Osteocyte (in vitro differentiated cells): ENCODE measurements around the gene PCDHGB7. TPM values are rescaled to one million over a fixed set of nuclear protein-coding genes. Genes with fewer than 3 reads are reported as not detected.
"Not testable (repeated sequence)": the region's sequence is repeated elsewhere in the genome, so short reads cannot be mapped to it uniquely, and the experiment has no call there.

Experiments
- DNase-seq: peaks from one replicate; pipeline ENCODE4 v3.0.0; 2021; ENCODE audit warnings: mixed read lengths; ENCODE audit not compliant: unreplicated experiment; ENCODE audit errors: extremely low spot score
- H3K27ac Mint-ChIP-seq: one replicate; pipeline ENCODE4 v1.8.0; 2021; ENCODE audit warnings: mild to moderate bottlenecking, mixed read lengths; ENCODE audit not compliant: unreplicated experiment
- H3K27me3 Mint-ChIP-seq: one replicate; pipeline ENCODE4 v1.8.0; 2021; ENCODE audit warnings: mixed read lengths; ENCODE audit not compliant: unreplicated experiment
- H3K36me3 Mint-ChIP-seq: one replicate; pipeline ENCODE4 v1.8.0; 2021; ENCODE audit warnings: mixed read lengths; ENCODE audit not compliant: unreplicated experiment
- H3K4me1 Mint-ChIP-seq: one replicate; pipeline ENCODE4 v1.8.0; 2021; ENCODE audit warnings: mixed read lengths; ENCODE audit not compliant: unreplicated experiment
- H3K4me3 Mint-ChIP-seq: one replicate; pipeline ENCODE4 v1.8.0; 2021; ENCODE audit warnings: mild to moderate bottlenecking, moderate library complexity, mixed read lengths; ENCODE audit not compliant: unreplicated experiment
- H3K9me3 Mint-ChIP-seq: one replicate; pipeline ENCODE4 v1.8.0; 2021; ENCODE audit warnings: mixed read lengths; ENCODE audit not compliant: unreplicated experiment
- CTCF ChIP-seq: fragments of 200-600 bp; sonication (generic); IDR thresholded peaks from 2 replicates; pipeline ENCODE4 v1.5.0; 2021; ENCODE audit warnings: antibody characterized with exemption, mild to moderate bottlenecking, moderate library complexity
- total RNA-seq: library from RNA; stranded (reverse); gene quantifications from 2 replicates; pipeline ENCODE4 v1.2.1, GENCODE V29; 2021

Gene PCDHGB7
- total RNA-seq, 1 donor from 2014 or later = 6.2 TPM

DNA sequence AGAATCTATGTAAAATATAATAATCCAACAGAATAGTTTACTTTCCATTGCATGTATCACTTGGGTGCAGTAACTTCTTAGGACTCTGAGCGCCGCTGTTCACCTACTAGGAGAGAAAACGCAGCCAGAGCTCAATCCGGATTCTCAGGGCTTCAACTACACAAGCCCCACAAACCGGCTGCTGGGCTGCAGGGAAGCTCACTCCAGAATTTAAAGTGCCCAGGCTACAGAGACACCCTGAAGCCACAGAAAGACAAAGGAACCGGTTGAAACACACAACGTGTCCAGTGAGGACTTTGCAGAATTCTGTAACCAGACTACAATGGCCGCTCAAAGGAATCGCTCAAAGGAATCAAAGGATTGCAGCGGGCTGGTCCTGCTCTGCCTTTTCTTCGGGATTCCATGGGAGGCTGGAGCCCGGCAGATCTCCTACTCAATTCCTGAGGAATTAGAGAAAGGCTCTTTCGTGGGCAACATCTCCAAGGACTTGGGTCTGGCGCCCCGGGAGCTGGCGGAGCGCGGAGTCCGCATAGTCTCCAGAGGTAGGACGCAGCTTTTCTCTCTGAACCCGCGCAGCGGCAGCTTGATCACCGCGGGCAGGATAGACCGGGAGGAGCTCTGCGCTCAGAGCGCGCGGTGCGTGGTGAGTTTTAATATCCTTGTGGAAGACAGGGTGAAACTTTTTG, 4.5 kb upstream of the PCDHGB7 start, which contains the start of gene PCDHGA10:
Gene PCDHGA10, plus strand, starts transcription at position 134 of the 686 bp plus-strand sequence. Its CDS starts 189 bp downstream, at position 323.
- Mint-ChIP-seq H3K4me1 (peaks cover 24% of the 10 kb centered on the region), H3K9me3 (peaks cover 31% of the 10 kb centered on the region), H3K4me3 (peak within 1 kb of the TSS; percentile 76), H3K27ac (peak within 1 kb of the TSS; percentile 84), H3K36me3 (peaks cover 68% of the 10 kb centered on the region), H3K27me3 (no peaks in the 10 kb centered on the region)
- no peak for DNase-seq
- TF ChIP-seq CTCF = peak; percentile 62

DNA sequence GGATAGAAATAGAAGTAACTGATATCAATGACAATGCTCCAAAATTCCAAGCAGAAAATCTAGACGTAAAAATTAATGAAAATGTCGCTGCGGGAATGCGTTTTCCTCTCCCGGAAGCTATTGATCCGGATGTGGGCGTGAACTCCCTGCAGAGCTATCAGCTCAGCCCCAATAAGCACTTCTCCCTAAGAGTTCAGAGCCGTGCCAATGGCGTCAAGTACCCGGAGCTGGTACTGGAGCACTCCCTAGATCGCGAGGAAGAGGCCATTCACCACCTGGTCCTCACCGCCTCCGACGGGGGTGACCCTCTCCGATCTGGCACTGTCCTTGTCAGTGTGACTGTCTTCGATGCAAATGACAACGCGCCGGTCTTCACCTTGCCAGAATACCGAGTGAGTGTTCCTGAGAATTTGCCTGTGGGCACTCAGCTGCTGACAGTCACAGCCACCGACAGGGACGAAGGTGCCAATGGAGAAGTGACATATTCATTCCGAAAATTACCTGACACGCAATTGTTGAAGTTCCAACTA, 3.9 kb upstream of the PCDHGB7 start:
- no peak for DNase-seq
- H3K4me1 Mint-ChIP-seq = peaks cover 22% of the 10 kb centered on the region
- peak overlapping the region; percentile 76 for H3K4me3 Mint-ChIP-seq
- peaks cover 69% of the 10 kb centered on the region for H3K36me3 Mint-ChIP-seq
- H3K27ac Mint-ChIP-seq = peak overlapping the region; percentile 84
- H3K9me3 Mint-ChIP-seq = peaks cover 31% of the 10 kb centered on the region
- no peaks in the 10 kb centered on the region for H3K27me3 Mint-ChIP-seq
- TF ChIP-seq CTCF = no peak

DNA sequence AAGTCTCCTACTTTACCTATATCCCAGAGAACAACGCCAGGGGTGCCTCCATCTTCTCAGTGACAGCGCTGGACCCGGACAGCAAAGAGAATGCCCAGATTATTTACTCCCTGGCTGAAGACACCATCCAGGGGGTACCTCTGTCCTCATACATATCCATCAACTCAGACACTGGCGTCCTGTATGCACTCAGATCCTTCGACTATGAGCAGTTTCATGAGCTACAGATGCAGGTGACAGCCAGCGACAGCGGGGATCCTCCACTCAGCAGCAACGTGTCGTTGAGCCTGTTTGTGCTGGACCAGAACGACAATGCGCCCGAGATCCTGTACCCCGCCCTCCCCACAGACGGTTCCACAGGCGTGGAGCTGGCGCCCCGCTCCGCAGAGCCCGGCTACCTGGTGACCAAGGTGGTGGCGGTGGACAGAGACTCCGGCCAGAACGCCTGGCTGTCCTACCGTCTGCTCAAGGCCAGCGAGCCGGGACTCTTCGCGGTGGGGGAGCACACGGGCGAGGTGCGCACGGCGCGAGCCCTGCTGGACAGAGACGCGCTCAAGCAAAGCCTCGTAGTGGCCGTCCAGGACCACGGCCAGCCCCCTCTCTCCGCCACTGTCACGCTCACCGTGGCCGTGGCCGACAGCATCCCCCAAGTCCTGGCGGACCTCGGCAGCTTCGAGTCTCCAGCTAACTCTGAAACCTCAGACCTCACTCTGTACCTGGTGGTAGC, 2.8 kb upstream of the PCDHGB7 start:
- Mint-ChIP-seq H3K4me1 (peaks cover 22% of the 10 kb centered on the region), H3K9me3 (peaks cover 34% of the 10 kb centered on the region), H3K36me3 (peaks cover 65% of the 10 kb centered on the region)
- not testable (repeated sequence) for H3K27me3 Mint-ChIP-seq, DNase-seq, H3K4me3 Mint-ChIP-seq, H3K27ac Mint-ChIP-seq

GRCh38 chr5:141415275-141415618, 2.2 kb upstream of the PCDHGB7 start:
- not testable (repeated sequence) for H3K4me3 Mint-ChIP-seq, DNase-seq, H3K27ac Mint-ChIP-seq, H3K27me3 Mint-ChIP-seq
- Mint-ChIP-seq H3K4me1 (peaks cover 20% of the 10 kb centered on the region), H3K9me3 (peaks cover 32% of the 10 kb centered on the region), H3K36me3 (peaks cover 67% of the 10 kb centered on the region)

DNA sequence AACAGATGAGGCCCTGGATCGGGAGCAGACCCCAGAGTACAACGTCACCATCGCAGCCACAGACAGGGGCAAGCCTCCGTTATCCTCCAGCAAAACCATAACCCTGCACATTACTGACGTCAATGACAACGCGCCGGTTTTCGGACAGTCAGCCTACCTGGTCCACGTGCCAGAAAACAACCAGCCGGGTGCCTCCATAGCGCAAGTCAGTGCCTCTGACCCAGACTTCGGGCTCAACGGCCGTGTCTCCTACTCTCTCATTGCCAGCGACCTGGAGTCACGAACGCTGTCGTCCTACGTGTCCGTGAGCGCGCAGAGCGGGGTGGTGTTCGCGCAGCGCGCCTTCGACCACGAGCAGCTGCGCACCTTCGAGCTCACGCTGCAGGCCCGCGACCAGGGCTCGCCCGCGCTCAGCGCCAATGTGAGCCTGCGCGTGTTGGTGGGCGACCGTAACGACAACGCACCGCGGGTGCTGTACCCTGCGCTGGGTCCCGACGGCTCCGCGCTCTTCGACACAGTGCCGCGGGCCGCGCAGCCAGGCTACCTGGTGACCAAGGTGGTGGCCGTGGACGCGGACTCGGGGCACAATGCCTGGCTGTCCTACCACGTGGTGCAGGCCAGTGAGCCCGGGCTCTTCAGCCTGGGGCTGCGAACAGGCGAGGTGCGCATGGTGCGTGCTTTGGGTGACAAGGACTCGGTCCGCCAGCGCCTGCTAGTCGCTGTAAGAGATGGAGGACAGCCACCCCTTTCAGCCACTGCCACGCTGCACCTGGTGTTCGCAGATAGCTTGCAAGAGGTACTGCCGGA, 1.8 kb downstream of the PCDHGB7 start:
- H3K36me3 Mint-ChIP-seq = peaks cover 64% of the 10 kb centered on the region
- no peak for DNase-seq
- no peak for TF ChIP-seq CTCF
- no peak overlapping the region for H3K4me3 Mint-ChIP-seq
- peaks cover 36% of the 10 kb centered on the region for H3K9me3 Mint-ChIP-seq
- H3K4me1 Mint-ChIP-seq = no peaks in the 10 kb centered on the region
- no peak overlapping the region for H3K27ac Mint-ChIP-seq
- H3K27me3 Mint-ChIP-seq = no peaks in the 10 kb centered on the region
